ENCODE data around the gene PPP6R1.

DNA sequence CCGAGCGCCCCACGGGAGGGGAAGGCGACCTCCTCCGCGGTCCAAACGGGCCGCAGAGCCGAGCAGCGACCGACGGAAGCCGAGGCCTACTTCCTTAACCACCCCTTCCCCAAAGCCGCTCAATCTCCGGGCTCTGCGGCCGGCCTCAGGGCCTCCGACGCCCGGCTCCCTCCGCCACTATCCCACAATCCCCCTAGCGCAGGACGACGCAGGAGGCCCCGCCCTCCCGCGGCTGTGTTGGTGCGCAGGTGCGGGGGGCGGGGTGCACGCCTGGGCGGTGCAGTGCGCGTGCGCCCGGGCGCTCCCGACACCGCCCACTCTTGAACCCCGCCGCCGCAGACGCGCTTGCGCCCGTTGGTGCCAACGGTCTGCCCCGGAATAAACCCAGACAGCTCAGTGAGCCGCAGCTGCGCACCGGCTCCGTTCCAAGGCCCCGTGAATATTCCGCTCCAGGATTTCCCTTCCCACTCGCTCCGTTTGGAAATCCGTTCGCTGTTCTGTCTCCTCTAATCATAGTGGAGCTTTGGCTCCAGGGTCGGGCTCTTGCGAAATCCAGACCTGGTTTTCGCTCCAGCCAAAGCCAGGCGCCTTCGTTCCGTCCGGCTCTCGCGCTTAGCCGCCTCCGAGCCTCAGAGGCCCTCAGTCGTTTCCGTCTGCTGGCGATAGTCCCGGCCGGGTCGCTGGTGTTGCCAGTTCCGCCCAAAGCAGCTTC lies at the start of gene PPP6R1:
- TF ChIP-seq CTCF (IDR thresholded peaks at IDR 0.05; ENCODE audit: poor library complexity) (no peak), EZH2 (IDR thresholded peaks at IDR 0.05; ENCODE audit: borderline replicate concordance) (no peak), EZH2phosphoT487 (IDR thresholded peaks at IDR 0.05; ENCODE audit: low read depth, severe bottlenecking, unreplicated experiment) (no peak)

All from hepatocyte (in vitro differentiated cells).